GM12878 (cell line): Measurements from ENCODE around the gene ITGA4. TPM values are rescaled to one million over a fixed set of nuclear protein-coding genes. Genes with fewer than 3 reads are reported as not detected.

Experiments used
- ATAC-seq: fragments of 200-7000 bp; cut with Tn5 transposase; 3 replicates; pipeline ENCODE4 v1.9.1; 2020; ENCODE audit warnings: mild to moderate bottlenecking, moderate library complexity
- BruUV-seq: library from RNA; stranded (reverse); fragments of 400-500 nt; replicated peaks from 2 replicates; lab custom pipeline; 2021; lab: Mats Ljungman, UMichigan
- CTCF ChIA-PET: fragments of 300-600 bp; sonication (Branson Sonifier 250); formaldehyde crosslinking; extraction: SDS; loops from one replicate; lab custom pipeline; 2021; ENCODE audit warnings: inconsistent platforms; lab: Yijun Ruan, JAX
- POLR2A ChIA-PET: fragments of 350-600 bp; formaldehyde crosslinking; extraction: SDS; loops from one replicate; lab custom pipeline; 2021; ENCODE audit warnings: inconsistent platforms; lab: Charles Lee
- RAD21 ChIA-PET: fragments of 300-600 bp; sonication (Branson Sonifier 250); formaldehyde crosslinking; loops from one replicate; lab custom pipeline; 2023; ENCODE audit warnings: antibody characterized with exemption; ENCODE audit not compliant: unreplicated experiment; lab: Charles Lee
- SMC1A ChIA-PET: fragments of 300-600 bp; sonication (Branson Sonifier 250); formaldehyde crosslinking; loops from one replicate; lab custom pipeline; 2023; ENCODE audit not compliant: unreplicated experiment, uncharacterized antibody; lab: Charles Lee
- DNase-seq: peaks from one replicate; pipeline ENCODE4 v3.0.0-alpha.2; 2011; ENCODE audit warnings: low read depth, low spot score
- FAIRE-seq: peaks from 3 replicates; lab custom pipeline; 2011; peaks lifted over from hg19 to GRCh38; lab: Jason Lieb, UNC
- H2AFZ ChIP-seq: 2 replicates; pipeline ENCODE4 v1.6.0; 2011; ENCODE audit warnings: low read depth, low read length, control low read depth; ENCODE audit not compliant: control insufficient read depth
- H3K27ac ChIP-seq: 2 replicates; pipeline ENCODE4 v1.5.1; 2011; ENCODE audit warnings: control low read depth; ENCODE audit not compliant: control insufficient read depth, insufficient read depth
- H3K27me3 ChIP-seq, 2 experiments: replicated peaks in 1 of 2; 2 replicates each; pipeline versions ENCODE4 v1.6.0 to v1.6.1; 2011; ENCODE audit warnings: low read length in 1 of 2; ENCODE audit not compliant: control insufficient read depth in 2 of 2, insufficient read depth in 2 of 2
- H3K36me3 ChIP-seq, 2 experiments: 2 replicates each; pipeline ENCODE4 v1.5.1; 2011; ENCODE audit warnings: low read length in 1 of 2; ENCODE audit not compliant: control insufficient read depth in 2 of 2, insufficient read depth in 2 of 2
- H3K4me1 ChIP-seq: 2 replicates; pipeline ENCODE4 v1.6.1; 2011; ENCODE audit warnings: mild to moderate bottlenecking, low read length, moderate library complexity, mixed read lengths; ENCODE audit not compliant: control insufficient read depth, insufficient read depth
- H3K4me2 ChIP-seq: 2 replicates; pipeline ENCODE4 v1.6.0; 2011; ENCODE audit warnings: control low read depth; ENCODE audit not compliant: control insufficient read depth, insufficient read depth
- H3K4me3 ChIP-seq: fragments of 200-600 bp; sonication (generic); 2 replicates; pipeline ENCODE4 v1.5.1; 2016
- H3K79me2 ChIP-seq: 2 replicates; pipeline ENCODE4 v1.6.0; 2011; ENCODE audit warnings: low read length; ENCODE audit not compliant: control insufficient read depth, insufficient read depth
- H3K9ac ChIP-seq: 2 replicates; pipeline ENCODE4 v1.8.0; 2011; ENCODE audit warnings: low read length, control low read depth, mixed read lengths; ENCODE audit not compliant: control insufficient read depth, insufficient read depth
- H3K9me3 ChIP-seq: replicated peaks from 3 replicates; pipeline ENCODE4 v1.5.1; 2011; ENCODE audit warnings: mild to moderate bottlenecking, low read length; ENCODE audit not compliant: control insufficient read depth, insufficient read depth
- H4K20me1 ChIP-seq: 2 replicates; pipeline ENCODE4 v1.6.0; 2011; ENCODE audit not compliant: control insufficient read depth, insufficient read depth
- BCL3 ChIP-seq: IDR thresholded peaks from 2 replicates; pipeline ENCODE4 v1.6.1; 2011; ENCODE audit warnings: borderline replicate concordance, low read depth, mild to moderate bottlenecking, moderate library complexity, low read length; ENCODE audit not compliant: insufficient read depth, poor library complexity, severe bottlenecking
- BMI1 ChIP-seq: fragments of 450-650 bp; IDR thresholded peaks from 2 replicates; pipeline ENCODE4 v1.6.1; 2016; ENCODE audit warnings: mild to moderate bottlenecking, moderate library complexity, borderline replicate concordance
- WGBS: methylation state at CpG from one replicate; pipeline ENCODE4 v1.1.6; 2016; ENCODE audit warnings: low lambda C conversion rate; ENCODE audit not compliant: insufficient replicate concordance, insufficient coverage; ENCODE audit errors: missing lambda C conversion rate; 5-methylcytosine and 5-hydroxymethylcytosine counted together
- in situ Hi-C: fragments of 300-500 bp; cut with MboI; formaldehyde crosslinking; loops from 9 replicates; pipeline ENCODE4 v1.14.3; 2018; ENCODE audit warnings: mixed read lengths
- intact Hi-C: fragments of 100-400 bp; cut with micrococcal nuclease; formaldehyde crosslinking; loops from one replicate; pipeline ENCODE4 v1.14.2; 2022; ENCODE audit not compliant: unreplicated experiment
- polyA plus RNA-seq, 11 experiments: library from polyadenylated mRNA; depleted of rRNA in 4 of 11; unstranded in 6 of 11; stranded (reverse) in 5 of 11; fragments of >200 nt; fragmentation: Nextera tagmentation in 4 of 11; fragmentation: Illumina TruSeq in 1 of 11; extraction: Ambion mirVana in 4 of 11; extraction: Trizol in 1 of 11; gene quantifications; 1 replicate in 1 of 11; 2 replicates in 10 of 11; pipeline versions ENCODE4 v1.2.1 to v1.2.3, GENCODE V29; 2011 to 2016; ENCODE audit warnings: inconsistent platforms in 2 of 11, missing spikeins in 2 of 11, low read depth in 1 of 11
- total RNA-seq, 4 experiments: library from RNA; depleted of rRNA in 3 of 4; stranded (reverse); fragments of >200 nt in 3 of 4; fragmentation: Illumina TruSeq in 1 of 4; extraction: Trizol in 1 of 4; gene quantifications; 2 replicates each; pipeline versions ENCODE4 v1.2.1 to v1.2.3, GENCODE V29; 2013 to 2021
- TF ChIP-seq, protein P1 (sequence below): fragments of 450-650 bp; IDR thresholded peaks from 2 replicates; pipeline ENCODE4 v1.6.1; 2018; ENCODE audit warnings: borderline replicate concordance, mild to moderate bottlenecking; ENCODE audit not compliant: partially characterized antibody
- TF ChIP-seq, protein P2 (sequence below): fragments of 450-650 bp; formaldehyde crosslinking; IDR thresholded peaks from 2 replicates; pipeline ENCODE4 v1.4.0; 2020; ENCODE audit warnings: mild to moderate bottlenecking, moderate library complexity

The ITGA4 gene
- total and polyA plus RNA-seq, 10 of the 15 experiments (the other 5 are each of a cell fraction or from before 2014, with no cell fraction given): 12.4 to 87.9 (median 63.5) TPM

- Histone ChIP-seq H2AFZ (no peak overlapping the region), H3K9me3 (no peaks in the 10 kb centered on the region), H3K4me3 (no peak overlapping the region), H3K4me2 (no peak overlapping the region), H4K20me1 (no peaks in the 10 kb centered on the region), H3K27ac (no peak overlapping the region), H3K79me2 (no peaks in the 10 kb centered on the region), H3K9ac (no peak overlapping the region), H3K4me1 (no peaks in the 10 kb centered on the region), H3K27me3 (no peaks in the 10 kb centered on the region), H3K36me3 (no peaks in the 10 kb centered on the region)
- no peak for DNase-seq
- ChIA-PET CTCF (interaction anchor here (0.7 to 2.0 kb wide), 5 partner anchors 12 to 123 kb away, joined by 3 to 7 read pairs (median 3); no protein-coding TSS in a partner anchor), RAD21 (no interaction called here), POLR2A (no interaction called here), SMC1A (interaction anchor here (1.0 kb wide), 3 partner anchors 71 to 289 kb away, joined by 3 read pairs; no protein-coding TSS in a partner anchor)
- FAIRE-seq: no peak
- ATAC-seq: no peak
- TF ChIP-seq, protein P1, sequence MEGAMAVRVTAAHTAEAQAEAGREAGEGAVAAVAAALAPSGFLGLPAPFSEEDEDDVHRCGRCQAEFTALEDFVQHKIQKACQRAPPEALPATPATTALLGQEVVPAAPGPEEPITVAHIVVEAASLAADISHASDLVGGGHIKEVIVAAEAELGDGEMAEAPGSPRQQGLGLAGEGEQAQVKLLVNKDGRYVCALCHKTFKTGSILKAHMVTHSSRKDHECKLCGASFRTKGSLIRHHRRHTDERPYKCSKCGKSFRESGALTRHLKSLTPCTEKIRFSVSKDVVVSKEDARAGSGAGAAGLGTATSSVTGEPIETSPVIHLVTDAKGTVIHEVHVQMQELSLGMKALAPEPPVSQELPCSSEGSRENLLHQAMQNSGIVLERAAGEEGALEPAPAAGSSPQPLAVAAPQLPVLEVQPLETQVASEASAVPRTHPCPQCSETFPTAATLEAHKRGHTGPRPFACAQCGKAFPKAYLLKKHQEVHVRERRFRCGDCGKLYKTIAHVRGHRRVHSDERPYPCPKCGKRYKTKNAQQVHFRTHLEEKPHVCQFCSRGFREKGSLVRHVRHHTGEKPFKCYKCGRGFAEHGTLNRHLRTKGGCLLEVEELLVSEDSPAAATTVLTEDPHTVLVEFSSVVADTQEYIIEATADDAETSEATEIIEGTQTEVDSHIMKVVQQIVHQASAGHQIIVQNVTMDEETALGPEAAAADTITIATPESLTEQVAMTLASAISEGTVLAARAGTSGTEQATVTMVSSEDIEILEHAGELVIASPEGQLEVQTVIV: no peak
- TF ChIP-seq BMI1 (no peak), BCL3 (no peak)
- TF ChIP-seq, protein P2, sequence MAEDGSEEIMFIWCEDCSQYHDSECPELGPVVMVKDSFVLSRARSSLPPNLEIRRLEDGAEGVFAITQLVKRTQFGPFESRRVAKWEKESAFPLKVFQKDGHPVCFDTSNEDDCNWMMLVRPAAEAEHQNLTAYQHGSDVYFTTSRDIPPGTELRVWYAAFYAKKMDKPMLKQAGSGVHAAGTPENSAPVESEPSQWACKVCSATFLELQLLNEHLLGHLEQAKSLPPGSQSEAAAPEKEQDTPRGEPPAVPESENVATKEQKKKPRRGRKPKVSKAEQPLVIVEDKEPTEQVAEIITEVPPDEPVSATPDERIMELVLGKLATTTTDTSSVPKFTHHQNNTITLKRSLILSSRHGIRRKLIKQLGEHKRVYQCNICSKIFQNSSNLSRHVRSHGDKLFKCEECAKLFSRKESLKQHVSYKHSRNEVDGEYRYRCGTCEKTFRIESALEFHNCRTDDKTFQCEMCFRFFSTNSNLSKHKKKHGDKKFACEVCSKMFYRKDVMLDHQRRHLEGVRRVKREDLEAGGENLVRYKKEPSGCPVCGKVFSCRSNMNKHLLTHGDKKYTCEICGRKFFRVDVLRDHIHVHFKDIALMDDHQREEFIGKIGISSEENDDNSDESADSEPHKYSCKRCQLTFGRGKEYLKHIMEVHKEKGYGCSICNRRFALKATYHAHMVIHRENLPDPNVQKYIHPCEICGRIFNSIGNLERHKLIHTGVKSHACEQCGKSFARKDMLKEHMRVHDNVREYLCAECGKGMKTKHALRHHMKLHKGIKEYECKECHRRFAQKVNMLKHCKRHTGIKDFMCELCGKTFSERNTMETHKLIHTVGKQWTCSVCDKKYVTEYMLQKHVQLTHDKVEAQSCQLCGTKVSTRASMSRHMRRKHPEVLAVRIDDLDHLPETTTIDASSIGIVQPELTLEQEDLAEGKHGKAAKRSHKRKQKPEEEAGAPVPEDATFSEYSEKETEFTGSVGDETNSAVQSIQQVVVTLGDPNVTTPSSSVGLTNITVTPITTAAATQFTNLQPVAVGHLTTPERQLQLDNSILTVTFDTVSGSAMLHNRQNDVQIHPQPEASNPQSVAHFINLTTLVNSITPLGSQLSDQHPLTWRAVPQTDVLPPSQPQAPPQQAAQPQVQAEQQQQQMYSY (CRISPR knock-in tag): no peak
- no TSS peak for BruUV-seq
- intact Hi-C loops: no loop called here
- 100% methylated on average over 2 of the region's 2 CpGs for WGBS
- in situ Hi-C loops: no loop called here
These were observed 30.5 kb upstream of the ITGA4 start for GRCh38 chr2:181426672-181427071.
